Neural progenitor cell (in vitro differentiated cells): ENCODE results near the gene HLA-DQB1. TPM values are rescaled to one million over a fixed set of nuclear protein-coding genes. Genes with fewer than 3 reads are reported as not detected.
A peak's percentile ranks its signal among the peaks of the same experiment; 100 is the strongest.

ENCODE experiments used
- DNase-seq: peaks from one replicate; pipeline ENCODE4 v3.0.0-alpha.2; 2016; ENCODE audit warnings: low spot score
- H2AFZ ChIP-seq: fragments of 200-600 bp; sonication (generic); replicated peaks from 2 replicates; pipeline ENCODE4 v1.6.1; 2016; ENCODE audit warnings: antibody characterized with exemption
- H3F3A ChIP-seq: fragments of 200-600 bp; sonication (generic); 2 replicates; pipeline ENCODE4 v1.6.1; 2016; ENCODE audit warnings: antibody characterized with exemption, low read depth
- H3K27ac ChIP-seq: fragments of 200-600 bp; sonication (generic); 2 replicates; pipeline ENCODE4 v1.5.1; 2016; ENCODE audit warnings: mild to moderate bottlenecking
- H3K27me3 ChIP-seq: fragments of 200-600 bp; sonication (generic); 2 replicates; pipeline ENCODE4 v1.6.1; 2016; ENCODE audit warnings: mild to moderate bottlenecking, moderate library complexity
- H3K36me3 ChIP-seq: fragments of 200-600 bp; sonication (generic); 2 replicates; pipeline ENCODE4 v1.5.1; 2016
- H3K4me1 ChIP-seq: fragments of 200-600 bp; sonication (generic); 2 replicates; pipeline ENCODE4 v1.6.1; 2016; ENCODE audit warnings: mixed run types
- H3K4me2 ChIP-seq: fragments of 200-600 bp; sonication (generic); 2 replicates; pipeline ENCODE4 v1.6.1; 2016
- H3K4me3 ChIP-seq: fragments of 200-600 bp; sonication (generic); 2 replicates; pipeline ENCODE4 v1.5.1; 2016
- H3K79me2 ChIP-seq: fragments of 200-600 bp; sonication (generic); 2 replicates; pipeline ENCODE4 v1.6.1; 2016; ENCODE audit warnings: low read depth
- H3K9ac ChIP-seq: fragments of 200-600 bp; sonication (generic); 2 replicates; pipeline ENCODE4 v1.6.1; 2016
- H3K9me3 ChIP-seq: fragments of 200-600 bp; sonication (generic); 2 replicates; pipeline ENCODE4 v1.5.1; 2016; ENCODE audit warnings: low read depth
- H4K20me1 ChIP-seq: fragments of 200-600 bp; sonication (generic); 2 replicates; pipeline ENCODE4 v1.6.1; 2016; ENCODE audit warnings: low read depth
- H3K27ac Mint-ChIP-seq: 3 replicates; pipeline ENCODE4 v1.8.0; 2021; ENCODE audit warnings: mixed read lengths
- H3K27me3 Mint-ChIP-seq: 2 replicates; pipeline ENCODE4 v1.8.0; 2022; ENCODE audit warnings: low read depth, mild to moderate bottlenecking, inconsistent platforms, moderate library complexity, mixed read lengths; ENCODE audit not compliant: insufficient read depth
- H3K36me3 Mint-ChIP-seq: 3 replicates; pipeline ENCODE4 v1.8.0; 2021; ENCODE audit warnings: mixed read lengths
- H3K4me1 Mint-ChIP-seq: 3 replicates; pipeline ENCODE4 v1.8.0; 2021; ENCODE audit warnings: mixed read lengths
- H3K4me3 Mint-ChIP-seq: 3 replicates; pipeline ENCODE4 v1.8.0; 2021; ENCODE audit warnings: mild to moderate bottlenecking, moderate library complexity, mixed read lengths
- H3K9me3 Mint-ChIP-seq: 3 replicates; pipeline ENCODE4 v1.8.0; 2020; ENCODE audit warnings: mixed read lengths
- CTCF ChIP-seq: fragments of 200-600 bp; sonication (generic); IDR thresholded peaks from 2 replicates; pipeline ENCODE4 v1.5.1; 2017; ENCODE audit warnings: antibody characterized with exemption, mild to moderate bottlenecking
- EZH2 ChIP-seq: fragments of 200-600 bp; sonication (generic); IDR thresholded peaks from 2 replicates; pipeline ENCODE4 v1.6.1; 2017; ENCODE audit warnings: antibody characterized with exemption, mild to moderate bottlenecking, moderate library complexity
- EZH2phosphoT487 ChIP-seq: fragments of 200-600 bp; sonication (generic); IDR thresholded peaks from 2 replicates; pipeline ENCODE4 v1.6.1; 2017; ENCODE audit warnings: antibody characterized with exemption
- total RNA-seq: library from RNA; depleted of rRNA; stranded (reverse); fragments of >200 nt; gene quantifications from 2 replicates; pipeline ENCODE4 v1.2.3, GENCODE V29; 2015; ENCODE audit warnings: low replicate concordance

HLA-DQB1 gene
- total RNA-seq, 1 donor from 2014 or later = 4.7 TPM

GRCh38 chr6:32655203-32655710 is 11.2 kb downstream of the HLA-DQB1 start:
- H3K9me3 Mint-ChIP-seq = peaks cover 4% of the 10 kb centered on the region
- peaks cover 9% of the 10 kb centered on the region for H3K4me1 Mint-ChIP-seq
- Histone ChIP-seq H3K27ac (no peak overlapping the region), H3K4me2 (no peak overlapping the region), H2AFZ (no peak overlapping the region), H3K36me3 (no peaks in the 10 kb centered on the region), H3K79me2 (no peaks in the 10 kb centered on the region), H3K4me3 (no peak overlapping the region), H3K4me1 (no peaks in the 10 kb centered on the region), H3K9me3 (no peaks in the 10 kb centered on the region), H4K20me1 (no peaks in the 10 kb centered on the region), H3F3A (no peaks in the 10 kb centered on the region), H3K27me3 (no peaks in the 10 kb centered on the region), H3K9ac (no peak overlapping the region)
- no peak for DNase-seq
- no peak overlapping the region for H3K27ac Mint-ChIP-seq
- no peak overlapping the region for H3K4me3 Mint-ChIP-seq
- peaks cover 10% of the 10 kb centered on the region for H3K27me3 Mint-ChIP-seq
- TF ChIP-seq EZH2 (no peak), CTCF (no peak), EZH2phosphoT487 (no peak)
- H3K36me3 Mint-ChIP-seq = no peaks in the 10 kb centered on the region

- no peak overlapping the region for H2AFZ ChIP-seq
- H3K27ac ChIP-seq = no peak overlapping the region
- H3K4me1 ChIP-seq = no peaks in the 10 kb centered on the region
- no peaks in the 10 kb centered on the region for H3K36me3 ChIP-seq
- Mint-ChIP-seq H3K36me3 (no peaks in the 10 kb centered on the region), H3K27ac (no peak overlapping the region), H3K4me1 (no peaks in the 10 kb centered on the region), H3K4me3 (no peak overlapping the region), H3K9me3 (peaks cover 5% of the 10 kb centered on the region), H3K27me3 (peaks cover 4% of the 10 kb centered on the region)
- H3K4me2 ChIP-seq = no peak overlapping the region
- H3K9ac ChIP-seq = no peak overlapping the region
- H3F3A ChIP-seq = no peaks in the 10 kb centered on the region
- no peaks in the 10 kb centered on the region for H3K27me3 ChIP-seq
- TF ChIP-seq EZH2 = no peak
- no peak for TF ChIP-seq CTCF
- no peak for TF ChIP-seq EZH2phosphoT487
- H3K9me3 ChIP-seq = no peaks in the 10 kb centered on the region
- no peaks in the 10 kb centered on the region for H3K79me2 ChIP-seq
- no peak overlapping the region for H3K4me3 ChIP-seq
- no peaks in the 10 kb centered on the region for H4K20me1 ChIP-seq
- DNase-seq = no peak
These were observed 21.3 kb downstream of the HLA-DQB1 start for GRCh38 chr6:32645047-32645703.

GRCh38 chr6:32643904-32644303 is 22.6 kb downstream of the HLA-DQB1 start:
- no peak for TF ChIP-seq EZH2phosphoT487
- no peak for TF ChIP-seq CTCF
- TF ChIP-seq EZH2 = no peak
- Mint-ChIP-seq H3K27me3 (peaks cover 4% of the 10 kb centered on the region), H3K4me3 (no peak overlapping the region), H3K36me3 (no peaks in the 10 kb centered on the region), H3K9me3 (no peaks in the 10 kb centered on the region), H3K4me1 (no peaks in the 10 kb centered on the region), H3K27ac (no peak overlapping the region)
- Histone ChIP-seq H3K27ac (no peak overlapping the region), H2AFZ (peak overlapping the region; percentile 24), H3K9me3 (no peaks in the 10 kb centered on the region), H3K36me3 (no peaks in the 10 kb centered on the region), H3K4me3 (no peak overlapping the region), H3K4me1 (no peaks in the 10 kb centered on the region), H3K4me2 (no peak overlapping the region), H3K79me2 (no peaks in the 10 kb centered on the region), H4K20me1 (no peaks in the 10 kb centered on the region), H3F3A (no peaks in the 10 kb centered on the region), H3K27me3 (no peaks in the 10 kb centered on the region), H3K9ac (no peak overlapping the region)
- DNase-seq = no peak
